A204.1 (cell line): ENCODE data around the gene DNAAF5.

Experiments used
- FAIRE-seq: peaks from 2 replicates; lab custom pipeline; 2012; peaks lifted over from hg19 to GRCh38; lab: Jason Lieb, UNC

DNAAF5 gene

GRCh38 chr7:707296-708000 is 19.1 kb upstream of the DNAAF5 start:
- FAIRE-seq, result no peak

- no peak for FAIRE-seq
These were observed 16.3 kb upstream of the DNAAF5 start for GRCh38 chr7:710161-710560.

- no peak for FAIRE-seq
These were observed 15.2 kb upstream of the DNAAF5 start for GRCh38 chr7:711093-711921.

- FAIRE-seq, result no peak
These were observed 14.5 kb upstream of the DNAAF5 start for GRCh38 chr7:711922-712380.

- no peak for FAIRE-seq
These were observed 13.9 kb upstream of the DNAAF5 start for GRCh38 chr7:712381-713138.

- FAIRE-seq, result no peak
These were observed 13.4 kb upstream of the DNAAF5 start for GRCh38 chr7:713139-713457.

- FAIRE-seq, result no peak
These were observed 12.8 kb upstream of the DNAAF5 start for GRCh38 chr7:713488-714230.

- no peak for FAIRE-seq
These were observed 12.2 kb upstream of the DNAAF5 start for GRCh38 chr7:714251-714671.

GRCh38 chr7:716222-716621 is 10.3 kb upstream of the DNAAF5 start:
- no peak for FAIRE-seq

- no peak for FAIRE-seq
These were observed 9.9 kb upstream of the DNAAF5 start for GRCh38 chr7:716636-717035.

GRCh38 chr7:721619-722248 is 4.8 kb upstream of the DNAAF5 start:
- no peak for FAIRE-seq

- FAIRE-seq, result no peak
These were observed 3.0 kb upstream of the DNAAF5 start for GRCh38 chr7:723541-723940.

GRCh38 chr7:724298-724697 is 2.2 kb upstream of the DNAAF5 start:
- no peak for FAIRE-seq

- FAIRE-seq, result no peak
These were observed 1.1 kb upstream of the DNAAF5 start for GRCh38 chr7:725223-726005.

GRCh38 chr7:726854-727103 is 280 bp downstream of the DNAAF5 start:
- no peak for FAIRE-seq

GRCh38 chr7:727104-727805 is 756 bp downstream of the DNAAF5 start, which contains the start of gene PRKAR1B:
Gene PRKAR1B, minus strand, starts transcription at chr7:727281. Its CDS starts 15,776 bp downstream, at chr7:711505.
- no peak for FAIRE-seq

- FAIRE-seq, result no peak
These were observed 1.4 kb downstream of the DNAAF5 start for GRCh38 chr7:727806-728460.

GRCh38 chr7:728602-729001 is 2.1 kb downstream of the DNAAF5 start:
- FAIRE-seq, result no peak

GRCh38 chr7:729140-730000 is 2.9 kb downstream of the DNAAF5 start:
- no peak for FAIRE-seq
